IMR-90 (cell line): ENCODE results near the gene KRTAP5-6. TPM values are rescaled to one million over a fixed set of nuclear protein-coding genes. Genes with fewer than 3 reads are reported as not detected.

ENCODE experiments used
- ATAC-seq: fragments of 200-7000 bp; cut with Tn5 transposase; 2 replicates; pipeline ENCODE4 v1.9.1; 2020; ENCODE audit warnings: low read depth, mild to moderate bottlenecking, moderate library complexity
- BruUV-seq: library from RNA; stranded (reverse); fragments of 400-500 nt; replicated peaks from 2 replicates; lab custom pipeline; 2021; lab: Mats Ljungman, UMichigan
- CTCF ChIA-PET: fragments of 300-600 bp; formaldehyde crosslinking; extraction: SDS; loops from one replicate; lab custom pipeline; 2021; ENCODE audit warnings: antibody characterized with exemption; lab: Yijun Ruan, JAX
- POLR2A ChIA-PET: fragments of 300-600 bp; sonication (Branson Sonifier 250); formaldehyde crosslinking; loops from one replicate; lab custom pipeline; 2022; ENCODE audit warnings: antibody characterized with exemption; ENCODE audit not compliant: unreplicated experiment; lab: Charles Lee
- DNase-seq: peaks from one replicate; pipeline ENCODE4 v3.0.0; 2013
- H2AFZ ChIP-seq: replicated peaks from 2 replicates; pipeline ENCODE3; 2013; ENCODE audit warnings: low read length, mild to moderate bottlenecking; ENCODE audit not compliant: poor library complexity
- H2AK5ac ChIP-seq: 2 replicates; pipeline ENCODE4 v1.6.1; 2013; ENCODE audit warnings: low read depth, low read length, inconsistent platforms
- H2AK9ac ChIP-seq: replicated peaks from 2 replicates; pipeline ENCODE3; 2013; ENCODE audit warnings: mild to moderate bottlenecking, low read depth, low read length, moderate library complexity; ENCODE audit not compliant: poor library complexity
- H2BK120ac ChIP-seq: 2 replicates; pipeline ENCODE4 v1.6.1; 2013; ENCODE audit warnings: low read depth, low read length, inconsistent platforms
- H2BK15ac ChIP-seq: 3 replicates; pipeline ENCODE4 v1.6.1; 2013; ENCODE audit warnings: low read depth, low read length, inconsistent platforms
- H2BK20ac ChIP-seq: 2 replicates; pipeline ENCODE4 v1.6.1; 2013; ENCODE audit warnings: low read depth, mild to moderate bottlenecking, inconsistent platforms, low read length, moderate library complexity
- H2BK5ac ChIP-seq: 2 replicates; pipeline ENCODE4 v1.6.1; 2013; ENCODE audit warnings: mild to moderate bottlenecking, low read depth, low read length, inconsistent platforms; ENCODE audit not compliant: poor library complexity, severe bottlenecking
- H3K14ac ChIP-seq: replicated peaks from 2 replicates; pipeline ENCODE4 v1.6.1; 2013; ENCODE audit warnings: low read depth, low read length, inconsistent platforms
- H3K18ac ChIP-seq: 2 replicates; pipeline ENCODE4 v1.6.1; 2013; ENCODE audit warnings: low read depth, low read length, control low read depth
- H3K23ac ChIP-seq: 2 replicates; pipeline ENCODE4 v1.6.1; 2013; ENCODE audit warnings: low read depth, low read length, inconsistent platforms
- H3K27ac ChIP-seq: 2 replicates; pipeline ENCODE4 v1.5.1; 2013; ENCODE audit warnings: mild to moderate bottlenecking, control low read depth, low read length; ENCODE audit not compliant: insufficient read depth
- H3K27me3 ChIP-seq: 2 replicates; pipeline ENCODE4 v1.6.1; 2013; ENCODE audit warnings: low read length; ENCODE audit not compliant: control insufficient read depth, insufficient read depth
- H3K36me3 ChIP-seq: 2 replicates; pipeline ENCODE4 v1.6.1; 2013; ENCODE audit warnings: low read length, mixed read lengths; ENCODE audit not compliant: control insufficient read depth, insufficient read depth
- H3K4ac ChIP-seq: 2 replicates; pipeline ENCODE4 v1.6.1; 2013; ENCODE audit warnings: low read depth, low read length, inconsistent platforms
- H3K4me1 ChIP-seq: 2 replicates; pipeline ENCODE4 v1.6.1; 2013; ENCODE audit warnings: low read length, mixed read lengths; ENCODE audit not compliant: control insufficient read depth, insufficient read depth
- H3K4me2 ChIP-seq: 2 replicates; pipeline ENCODE4 v1.6.1; 2013; ENCODE audit warnings: low read depth, mild to moderate bottlenecking, control low read depth, low read length, moderate library complexity
- H3K4me3 ChIP-seq: 2 replicates; pipeline ENCODE4 v1.5.1; 2013; ENCODE audit warnings: low read depth, mild to moderate bottlenecking, control low read depth, low read length, moderate library complexity; ENCODE audit not compliant: insufficient read depth
- H3K56ac ChIP-seq: 2 replicates; pipeline ENCODE4 v1.6.1; 2013; ENCODE audit warnings: low read length, inconsistent platforms; ENCODE audit not compliant: insufficient read depth; ENCODE audit errors: extremely low read depth
- H3K79me1 ChIP-seq, 2 experiments: 2 replicates each; pipeline ENCODE4 v1.6.1; 2013; ENCODE audit warnings: low read length in 2 of 2, inconsistent platforms in 1 of 2, low read depth in 1 of 2
- H3K9ac ChIP-seq: 2 replicates; pipeline ENCODE4 v1.6.1; 2013; ENCODE audit warnings: low read depth, low read length, control low read depth
- H3K9me1 ChIP-seq: 2 replicates; pipeline ENCODE4 v1.6.1; 2013; ENCODE audit warnings: low read length, inconsistent platforms; ENCODE audit not compliant: insufficient read depth
- H3K9me3 ChIP-seq: 2 replicates; pipeline ENCODE4 v1.6.1; 2013; ENCODE audit warnings: low read length; ENCODE audit not compliant: control insufficient read depth, insufficient read depth
- H4K20me1 ChIP-seq: 2 replicates; pipeline ENCODE4 v1.6.1; 2013; ENCODE audit warnings: low read length, inconsistent platforms; ENCODE audit not compliant: insufficient read depth
- H4K5ac ChIP-seq: 2 replicates; pipeline ENCODE4 v1.6.1; 2013; ENCODE audit warnings: mild to moderate bottlenecking, low read depth, low read length, control low read depth
- H4K8ac ChIP-seq, 2 experiments: 2 replicates each; pipeline ENCODE4 v1.6.1; 2013; ENCODE audit warnings: low read depth in 2 of 2, low read length in 2 of 2, control low read depth in 1 of 2, inconsistent platforms in 1 of 2
- H4K91ac ChIP-seq: 2 replicates; pipeline ENCODE4 v1.6.1; 2013; ENCODE audit warnings: low read depth, low read length, inconsistent platforms; ENCODE audit not compliant: insufficient read depth
- BHLHE40 ChIP-seq: fragments of 150-350 bp; IDR thresholded peaks from 2 replicates; pipeline ENCODE4 v1.6.1; 2016; ENCODE audit warnings: mild to moderate bottlenecking, low read depth, low read length
- CEBPB ChIP-seq: IDR thresholded peaks from 2 replicates; pipeline ENCODE4 v1.6.1; 2012; ENCODE audit warnings: low read depth, low read length, improper control_type of control experiment
- MAFK ChIP-seq: IDR thresholded peaks from 2 replicates; pipeline ENCODE4 v1.6.1; 2012; ENCODE audit warnings: low read depth, low read length, improper control_type of control experiment
- MXI1 ChIP-seq: IDR thresholded peaks from 2 replicates; pipeline ENCODE4 v1.6.1; 2012; ENCODE audit warnings: low read depth, mild to moderate bottlenecking, low read length, moderate library complexity, borderline replicate concordance
- NFE2L2 ChIP-seq: fragments of 150-350 bp; IDR thresholded peaks from 2 replicates; pipeline ENCODE4 v1.6.1; 2016; ENCODE audit warnings: low read depth, mild to moderate bottlenecking, low read length
- POLR2A ChIP-seq: IDR thresholded peaks from 2 replicates; pipeline ENCODE4 v1.6.1; 2012; ENCODE audit warnings: mild to moderate bottlenecking, low read depth, low read length
- WGBS, 2 experiments: methylation state at CpG; one replicate each; pipeline versions ENCODE4 v1.1.5 to v1.1.7; 2013; ENCODE audit warnings: missing lambda C conversion rate in 2 of 2; ENCODE audit not compliant: insufficient read length in 1 of 2; ENCODE audit errors: extremely low coverage in 2 of 2; 5-methylcytosine and 5-hydroxymethylcytosine counted together
- dilution Hi-C: fragments of 300-500 bp; cut with HindIII; formaldehyde crosslinking; loops from one replicate; pipeline ENCODE4 v1.14.3; 2018; ENCODE audit warnings: low sequenced_read_pairs; ENCODE audit not compliant: unreplicated experiment
- in situ Hi-C: fragments of 300-500 bp; cut with MboI; formaldehyde crosslinking; loops from 3 replicates; pipeline ENCODE4 v1.14.3; 2019; ENCODE audit warnings: low sequenced_read_pairs, inconsistent platforms, mixed read lengths
- intact Hi-C: fragments of 100-400 bp; cut with micrococcal nuclease; formaldehyde crosslinking; loops from 2 replicates; pipeline ENCODE4 v1.10.0; 2022
- polyA plus RNA-seq, 3 experiments: library from polyadenylated mRNA; depleted of rRNA; stranded (reverse); fragments of >200 nt; gene quantifications; 2 replicates each; pipeline ENCODE4 v1.2.3, GENCODE V29; 2012; ENCODE audit warnings: low replicate concordance in 1 of 3
- total RNA-seq: library from RNA; depleted of rRNA; stranded (reverse); fragments of >200 nt; gene quantifications from 2 replicates; pipeline ENCODE4 v1.2.3, GENCODE V29; 2012
- TF ChIP-seq, protein P1 (sequence below): conservative IDR thresholded peaks from 2 replicates; pipeline ENCODE4 v1.5.1; 2012; ENCODE audit warnings: mild to moderate bottlenecking, low read depth, low read length, improper control_type of control experiment

The KRTAP5-6 gene
- total and polyA plus RNA-seq, 2 of the 4 experiments (the other 2 are of a cell fraction), result not detected

DNA sequence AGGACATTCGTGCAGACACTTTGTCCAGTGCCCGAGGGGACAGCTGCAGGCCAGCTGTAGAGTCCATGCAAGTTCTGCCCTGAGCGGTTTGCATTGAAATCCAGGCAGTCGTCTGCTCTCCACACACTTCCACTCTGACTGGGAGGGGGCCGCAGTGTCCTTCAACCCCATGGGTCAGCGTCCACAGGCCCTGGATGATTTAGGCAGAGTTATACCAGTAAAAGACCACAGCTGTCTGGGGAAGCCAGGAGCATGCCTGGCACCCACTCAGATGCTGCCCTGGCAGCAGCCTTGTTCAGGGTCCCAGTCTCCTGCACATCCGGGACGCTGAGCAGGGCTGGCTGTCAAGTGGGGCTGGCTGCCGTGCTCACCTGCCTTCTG, 40.9 kb upstream of the KRTAP5-6 start (continued):
- TF ChIP-seq MXI1 (no peak), BHLHE40 (no peak), CEBPB (no peak)

DNA sequence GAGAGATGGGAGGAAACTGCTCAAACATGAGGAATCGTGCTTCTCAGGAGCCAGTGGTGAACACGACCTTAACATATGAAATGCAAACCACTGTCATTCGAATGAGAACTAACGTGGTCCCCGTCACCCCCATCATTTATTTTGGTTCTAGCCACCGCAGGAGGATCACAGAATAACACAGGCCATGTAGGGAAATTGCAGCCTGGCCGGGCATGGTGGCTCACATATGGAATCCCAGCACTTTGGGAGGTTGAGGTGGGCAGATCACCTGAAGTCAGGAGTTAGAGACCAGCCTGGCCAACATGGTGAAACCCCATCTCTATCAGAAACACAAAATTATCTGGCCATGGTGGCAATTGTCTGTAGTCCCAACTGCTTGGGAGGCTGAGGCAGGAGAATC, 40.3 kb upstream of the KRTAP5-6 start:
- WGBS, 2 experiments, result no CpG with 5 or more reads among the region's 7 CpGs
- in situ Hi-C loops, result no loop called here
- H3K4ac ChIP-seq, result no peak overlapping the region
- no peak overlapping the region for H2AK5ac ChIP-seq
- H3K4me1 ChIP-seq, result no peaks in the 10 kb centered on the region; the same call in 1 of the 2 replicates
- no peak overlapping the region for H3K56ac ChIP-seq
- ATAC-seq (no peak), DNase-seq (no peak)
- H2BK120ac ChIP-seq, result no peak overlapping the region
- no peak overlapping the region for H3K18ac ChIP-seq
- H2AK9ac ChIP-seq, result no peak overlapping the region
- no peak overlapping the region for H3K4me3 ChIP-seq
- no peak overlapping the region for H3K14ac ChIP-seq
- H3K79me1 ChIP-seq, result no peaks in the 10 kb centered on the region
- H4K91ac ChIP-seq, result no peak overlapping the region
- no peak overlapping the region for H2BK5ac ChIP-seq
- TF ChIP-seq NFE2L2, result no peak
- no peak for TF ChIP-seq MAFK
- TF ChIP-seq, protein P1, sequence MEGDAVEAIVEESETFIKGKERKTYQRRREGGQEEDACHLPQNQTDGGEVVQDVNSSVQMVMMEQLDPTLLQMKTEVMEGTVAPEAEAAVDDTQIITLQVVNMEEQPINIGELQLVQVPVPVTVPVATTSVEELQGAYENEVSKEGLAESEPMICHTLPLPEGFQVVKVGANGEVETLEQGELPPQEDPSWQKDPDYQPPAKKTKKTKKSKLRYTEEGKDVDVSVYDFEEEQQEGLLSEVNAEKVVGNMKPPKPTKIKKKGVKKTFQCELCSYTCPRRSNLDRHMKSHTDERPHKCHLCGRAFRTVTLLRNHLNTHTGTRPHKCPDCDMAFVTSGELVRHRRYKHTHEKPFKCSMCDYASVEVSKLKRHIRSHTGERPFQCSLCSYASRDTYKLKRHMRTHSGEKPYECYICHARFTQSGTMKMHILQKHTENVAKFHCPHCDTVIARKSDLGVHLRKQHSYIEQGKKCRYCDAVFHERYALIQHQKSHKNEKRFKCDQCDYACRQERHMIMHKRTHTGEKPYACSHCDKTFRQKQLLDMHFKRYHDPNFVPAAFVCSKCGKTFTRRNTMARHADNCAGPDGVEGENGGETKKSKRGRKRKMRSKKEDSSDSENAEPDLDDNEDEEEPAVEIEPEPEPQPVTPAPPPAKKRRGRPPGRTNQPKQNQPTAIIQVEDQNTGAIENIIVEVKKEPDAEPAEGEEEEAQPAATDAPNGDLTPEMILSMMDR, result no peak
- no peak for TF ChIP-seq CEBPB
- no peak for TF ChIP-seq POLR2A
- intact Hi-C loops, result no loop called here
- no peak overlapping the region for H2BK20ac ChIP-seq
- no peak overlapping the region for H4K8ac ChIP-seq
- H2AFZ ChIP-seq, result no peak overlapping the region
- POLR2A ChIA-PET, result no interaction called here
- peaks cover 48% of the 10 kb centered on the region for H3K27me3 ChIP-seq
- BruUV-seq, result no TSS peak
- no peak overlapping the region for H3K4me2 ChIP-seq
- H3K36me3 ChIP-seq, result no peaks in the 10 kb centered on the region
- CTCF ChIA-PET, result no interaction called here
- no peaks in the 10 kb centered on the region for H3K9me1 ChIP-seq
- no peaks in the 10 kb centered on the region for H3K9me3 ChIP-seq
- no peak overlapping the region for H3K23ac ChIP-seq
- H4K5ac ChIP-seq, result no peak overlapping the region
- H3K27ac ChIP-seq, result no peak overlapping the region
- dilution Hi-C loops, result no loop called here
- H3K9ac ChIP-seq, result no peak overlapping the region
- H2BK15ac ChIP-seq, result no peak overlapping the region
- no peaks in the 10 kb centered on the region for H4K20me1 ChIP-seq
